Amygdala (tissue), 56 donors: ENCODE results near the gene C5orf47.
A peak's percentile ranks its signal among the peaks of the same experiment; 100 is the strongest.
"Not testable (repeated sequence)": the region's sequence is repeated elsewhere in the genome, so short reads cannot be mapped to it uniquely, and the experiment has no call there.

Experiments used
- DNase-seq, 56 donors: peaks; one replicate each; lab custom pipeline; 2025; lab: John Stamatoyannopoulos, UW

C5orf47 gene

GRCh38 chr5:173969167-173970049, 19.6 kb upstream of the C5orf47 start:
- no peak for DNase-seq

GRCh38 chr5:173970878-173971650, 17.9 kb upstream of the C5orf47 start:
- DNase-seq: no peak

GRCh38 chr5:173971681-173972345, 17.2 kb upstream of the C5orf47 start:
- DNase-seq: no peak

GRCh38 chr5:173972607-173972924, 16.4 kb upstream of the C5orf47 start:
- no peak for DNase-seq

GRCh38 chr5:173972925-173973615, 15.9 kb upstream of the C5orf47 start:
- peak in 54 of 56 donors; percentile 30 to 92 (median 71) for DNase-seq

- peak in 1 of 56 donors; percentile 23 for DNase-seq
These were observed 15.4 kb upstream of the C5orf47 start for GRCh38 chr5:173973616-173973969.

- no peak for DNase-seq
These were observed 14.2 kb upstream of the C5orf47 start for GRCh38 chr5:173974688-173975239.

GRCh38 chr5:173981185-173981761, 7.7 kb upstream of the C5orf47 start:
- peak in 4 of 56 donors; percentile 22 to 33 (median 26) for DNase-seq

- no peak for DNase-seq
These were observed 4.8 kb upstream of the C5orf47 start for GRCh38 chr5:173984218-173984617.

- DNase-seq: no peak
These were observed 587 bp downstream of the C5orf47 start for GRCh38 chr5:173989432-173990082.

GRCh38 chr5:173997331-173997730, 8.4 kb downstream of the C5orf47 start:
- no peak for DNase-seq

GRCh38 chr5:173998531-173998930, 9.6 kb downstream of the C5orf47 start:
- no peak for DNase-seq

GRCh38 chr5:174000076-174000475, 11.1 kb downstream of the C5orf47 start:
- no peak for DNase-seq

GRCh38 chr5:174003795-174004194, 14.8 kb downstream of the C5orf47 start:
- DNase-seq: no peak

- DNase-seq: no peak
These were observed 20.0 kb downstream of the C5orf47 start for GRCh38 chr5:174008922-174009321.

- no peak for DNase-seq
These were observed 21.4 kb downstream of the C5orf47 start for GRCh38 chr5:174010365-174010764.

GRCh38 chr5:174011441-174011840, 22.5 kb downstream of the C5orf47 start:
- no peak for DNase-seq

- DNase-seq: not testable (repeated sequence)
These were observed 31.3 kb downstream of the C5orf47 start for GRCh38 chr5:174020069-174020927.

GRCh38 chr5:174020928-174021304, 31.9 kb downstream of the C5orf47 start:
- DNase-seq: no peak
